SIG-M5 treated with dmso at 0.1 percent for 504 hours (cell line): ENCODE data around the gene C19orf53.

Experiments
- DNase-seq: peaks from one replicate; lab custom pipeline; 2025; ENCODE audit not compliant: unreplicated experiment; lab: John Stamatoyannopoulos, UW

The C19orf53 gene

GRCh38 chr19:13795595-13796300 lies 21.5 kb downstream of the C19orf53 start:
- no peak for DNase-seq

GRCh38 chr19:13796301-13797057 lies 22.2 kb downstream of the C19orf53 start:
- no peak for DNase-seq

GRCh38 chr19:13797058-13797440 lies 22.8 kb downstream of the C19orf53 start:
- DNase-seq = no peak

GRCh38 chr19:13797870-13798269 lies 23.6 kb downstream of the C19orf53 start:
- no peak for DNase-seq

- no peak for DNase-seq
Measured at GRCh38 chr19:13799669-13800068, 25.4 kb downstream of the C19orf53 start.

GRCh38 chr19:13803038-13803437 lies 28.8 kb downstream of the C19orf53 start:
- DNase-seq = no peak

GRCh38 chr19:13804830-13805683 lies 30.8 kb downstream of the C19orf53 start:
- no peak for DNase-seq

- DNase-seq = no peak
Measured at GRCh38 chr19:13806728-13807127, 32.5 kb downstream of the C19orf53 start.

GRCh38 chr19:13807421-13808021 lies 33.3 kb downstream of the C19orf53 start:
- no peak for DNase-seq

GRCh38 chr19:13808856-13809255 lies 34.6 kb downstream of the C19orf53 start:
- no peak for DNase-seq

- no peak for DNase-seq
Measured at GRCh38 chr19:13812544-13812943, 38.3 kb downstream of the C19orf53 start.

- no peak for DNase-seq
Measured at GRCh38 chr19:13813147-13813546, 38.9 kb downstream of the C19orf53 start.

- DNase-seq = no peak
Measured at GRCh38 chr19:13814550-13814949, 40.3 kb downstream of the C19orf53 start.

GRCh38 chr19:13817018-13817614 lies 42.9 kb downstream of the C19orf53 start:
- peak; percentile 26 for DNase-seq

- peak; percentile 37 for DNase-seq
Measured at GRCh38 chr19:13817615-13818371, 43.5 kb downstream of the C19orf53 start.

GRCh38 chr19:13819238-13819637 lies 45.0 kb downstream of the C19orf53 start:
- no peak for DNase-seq

GRCh38 chr19:13821292-13821691 lies 47.0 kb downstream of the C19orf53 start:
- DNase-seq = no peak

GRCh38 chr19:13823256-13823655 lies 49.0 kb downstream of the C19orf53 start:
- DNase-seq = no peak

GRCh38 chr19:13823901-13824300 lies 49.6 kb downstream of the C19orf53 start:
- no peak for DNase-seq

- DNase-seq = no peak
Measured at GRCh38 chr19:13824703-13825102, 50.4 kb downstream of the C19orf53 start.
